ENCODE measurements around the gene AGBL1. TPM values are rescaled to one million over a fixed set of nuclear protein-coding genes. Genes with fewer than 3 reads are reported as not detected.
"Not testable (repeated sequence)": the region's sequence is repeated elsewhere in the genome, so short reads cannot be mapped to it uniquely, and the experiment has no call there.

The AGBL1 gene
- total RNA-seq, 2 donors from 2014 or later: not detected

DNA sequence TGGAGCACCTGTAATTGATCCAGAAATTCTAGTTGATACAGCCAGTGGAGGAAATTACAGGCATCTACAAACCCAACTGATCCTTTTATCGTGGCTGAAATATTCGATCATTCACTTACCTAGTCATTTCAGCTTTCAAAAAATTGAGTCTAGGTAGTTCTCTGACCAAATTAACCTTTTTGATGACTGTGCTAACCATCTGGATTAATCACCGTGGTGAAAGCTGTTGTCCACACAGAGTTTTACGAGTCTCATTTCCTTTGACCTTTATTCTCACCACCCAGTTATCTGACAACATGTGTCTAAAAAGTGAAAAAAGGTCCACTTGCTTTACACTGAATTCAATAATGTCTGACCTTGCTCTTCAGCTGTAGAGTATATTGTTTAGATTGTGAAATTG, 354.3 kb downstream of the AGBL1 start:
- Histone ChIP-seq H3K9me3 (no peaks in the 10 kb centered on the region), H3K4me1 (ENCODE audit: control insufficient read depth in 1 of 2, low read depth in 2 of 2) (no peaks in the 10 kb centered on the region), H3K4me3 (no peak overlapping the region), H3K27me3 (replicated peaks; ENCODE audit: insufficient read depth) (no peaks in the 10 kb centered on the region), H3K36me3 (no peaks in the 10 kb centered on the region), H3K27ac (no peak overlapping the region)
- DNase-seq (ENCODE audit: low spot score): no peak
- ATAC-seq (ENCODE audit: insufficient number of reproducible peaks, low FRiP score, low read depth): no peak
- TF ChIP-seq CTCF (IDR thresholded peaks at IDR 0.05): no peak

DNA sequence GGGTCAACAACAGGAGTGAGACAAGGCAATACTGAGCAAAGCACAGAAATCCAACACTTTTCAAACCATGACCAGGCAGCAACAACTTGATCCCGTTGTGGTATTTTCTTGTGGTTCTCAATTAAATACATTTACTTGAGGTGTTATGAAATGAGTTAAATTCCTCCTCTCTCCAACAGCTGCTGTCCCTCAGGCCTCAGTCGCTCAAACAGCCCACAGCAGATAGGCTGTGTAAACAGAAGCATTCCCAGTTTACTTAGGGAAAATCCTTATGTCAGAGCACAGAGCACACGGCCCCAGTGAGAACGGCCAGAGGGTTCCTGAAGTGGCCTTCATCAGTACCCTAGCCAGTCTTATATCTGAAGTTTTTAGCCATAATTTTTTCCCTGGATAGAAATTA, 359.9 kb downstream of the AGBL1 start:
- no peaks in the 10 kb centered on the region for H3K9me3 ChIP-seq
- no peaks in the 10 kb centered on the region for H3K4me1 ChIP-seq (ENCODE audit: control insufficient read depth in 1 of 2, low read depth in 2 of 2)
- no peaks in the 10 kb centered on the region for H3K27me3 ChIP-seq (replicated peaks; ENCODE audit: insufficient read depth)
- DNase-seq (ENCODE audit: low spot score): no peak
- no peak overlapping the region for H3K27ac ChIP-seq
- H3K4me3 ChIP-seq: no peak overlapping the region
- H3K36me3 ChIP-seq: no peaks in the 10 kb centered on the region
- ATAC-seq (ENCODE audit: insufficient number of reproducible peaks, low FRiP score, low read depth): no peak
- TF ChIP-seq CTCF (IDR thresholded peaks at IDR 0.05): no peak

DNA sequence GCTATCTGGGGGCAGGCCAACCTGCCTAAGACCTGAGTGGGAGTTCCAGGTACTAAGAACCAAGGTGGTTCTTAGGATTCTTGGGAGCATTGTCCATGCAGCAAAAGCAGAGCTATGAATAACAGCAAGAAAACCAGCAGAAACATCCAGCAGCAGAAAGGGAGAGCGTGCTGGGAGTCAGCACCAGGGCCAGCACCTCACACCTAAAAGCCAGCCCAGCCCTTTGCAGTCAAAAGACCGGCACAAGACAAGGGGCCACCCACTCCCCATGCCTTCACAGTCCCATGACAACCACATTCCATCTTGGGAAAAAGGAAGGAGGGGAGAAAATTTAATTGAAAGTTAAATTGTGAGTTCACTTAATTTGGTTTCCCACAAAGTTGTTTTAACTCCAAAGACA, 364.9 kb downstream of the AGBL1 start:
- ATAC-seq (ENCODE audit: insufficient number of reproducible peaks, low FRiP score, low read depth): no peak

GRCh38 chr15:86445579-86446252, 366.0 kb downstream of the AGBL1 start:
- TF ChIP-seq CTCF (IDR thresholded peaks at IDR 0.05): no peak
- no peaks in the 10 kb centered on the region for H3K9me3 ChIP-seq
- no peaks in the 10 kb centered on the region for H3K36me3 ChIP-seq
- no peaks in the 10 kb centered on the region for H3K4me1 ChIP-seq (ENCODE audit: control insufficient read depth in 1 of 2, low read depth in 2 of 2)
- H3K27me3 ChIP-seq (replicated peaks; ENCODE audit: insufficient read depth): no peaks in the 10 kb centered on the region
- H3K27ac ChIP-seq: no peak overlapping the region
- DNase-seq (ENCODE audit: low spot score) (no peak), ATAC-seq (ENCODE audit: insufficient number of reproducible peaks, low FRiP score, low read depth) (no peak)
- no peak overlapping the region for H3K4me3 ChIP-seq

More for the DNA sequence above, 364.9 kb downstream of the AGBL1 start:
- no peak for TF ChIP-seq CTCF (IDR thresholded peaks at IDR 0.05)
- no peak overlapping the region for H3K27ac ChIP-seq
- no peak for DNase-seq (ENCODE audit: low spot score)
- no peaks in the 10 kb centered on the region for H3K4me1 ChIP-seq (ENCODE audit: control insufficient read depth in 1 of 2, low read depth in 2 of 2)
- H3K4me3 ChIP-seq: no peak overlapping the region
- H3K9me3 ChIP-seq: no peaks in the 10 kb centered on the region
- H3K36me3 ChIP-seq: no peaks in the 10 kb centered on the region
- no peaks in the 10 kb centered on the region for H3K27me3 ChIP-seq (replicated peaks; ENCODE audit: insufficient read depth)

DNA sequence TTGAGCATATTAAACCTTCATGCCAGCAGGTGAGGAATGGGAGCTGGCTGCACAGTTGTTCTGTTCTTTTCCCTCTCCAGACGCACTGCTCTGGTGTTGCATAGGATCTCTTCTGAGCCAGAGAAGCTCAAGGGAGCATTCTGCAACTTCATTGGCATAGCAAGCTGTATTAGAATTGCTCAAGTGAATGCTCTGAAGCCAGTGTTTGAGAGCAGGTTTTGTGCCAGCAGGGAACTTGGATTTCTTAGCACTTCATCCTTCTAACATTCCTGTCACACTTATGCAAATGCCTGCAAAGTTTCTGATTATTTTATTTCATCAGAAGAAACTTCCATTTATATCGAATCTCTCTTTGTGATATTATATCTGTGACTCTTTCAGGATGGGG, 366.6 kb downstream of the AGBL1 start:
- TF ChIP-seq CTCF (IDR thresholded peaks at IDR 0.05): no peak
- ATAC-seq (ENCODE audit: insufficient number of reproducible peaks, low FRiP score, low read depth): no peak

GRCh38 chr15:86465470-86466039, 385.9 kb downstream of the AGBL1 start:
- H3K9me3 ChIP-seq; H3K27me3 ChIP-seq (replicated peaks; ENCODE audit: insufficient read depth); H3K36me3 ChIP-seq; H3K4me1 ChIP-seq (ENCODE audit: control insufficient read depth in 1 of 2, low read depth in 2 of 2); H3K4me3 ChIP-seq; DNase-seq (ENCODE audit: low spot score); H3K27ac ChIP-seq; ATAC-seq (ENCODE audit: insufficient number of reproducible peaks, low FRiP score, low read depth): not testable (repeated sequence)

More for the DNA sequence above, 366.6 kb downstream of the AGBL1 start:
- Histone ChIP-seq H3K27me3 (replicated peaks; ENCODE audit: insufficient read depth) (no peaks in the 10 kb centered on the region), H3K27ac (no peak overlapping the region), H3K36me3 (no peaks in the 10 kb centered on the region), H3K4me3 (no peak overlapping the region), H3K4me1 (ENCODE audit: control insufficient read depth in 1 of 2, low read depth in 2 of 2) (no peaks in the 10 kb centered on the region), H3K9me3 (no peaks in the 10 kb centered on the region)
- no peak for DNase-seq (ENCODE audit: low spot score)

Measured in thoracic aorta (tissue), 2 donors.